ENCODE results near the gene SLC27A6. TPM values are rescaled to one million over a fixed set of nuclear protein-coding genes. Genes with fewer than 3 reads are reported as not detected.

The SLC27A6 gene
- total RNA-seq: 1.6 TPM in 1 of 2 replicates, not detected in the other

GRCh38 chr5:128965011-128965637 lies at the start of gene SLC27A6:
Gene SLC27A6, plus strand, starts transcription at chr5:128965488. Its CDS starts 650 bp downstream, at chr5:128966138.

Other genes starting within 250 kb of the SLC27A6 start
- gene ISOC1, start 129.3 kb downstream of the SLC27A6 start, total RNA-seq: 15.6 and 20.4 TPM in 2 replicates

Measured in cardiac ventricle fibroblast (primary cell).